Progenitor cell of endocrine pancreas (in vitro differentiated cells): Measurements from ENCODE around the gene TNPO1. TPM values are rescaled to one million over a fixed set of nuclear protein-coding genes. Genes with fewer than 3 reads are reported as not detected.

Experiments
- DNase-seq: peaks from one replicate; pipeline ENCODE4 v3.0.0; 2021; ENCODE audit warnings: low spot score; ENCODE audit not compliant: unreplicated experiment
- H3K27ac Mint-ChIP-seq: 2 replicates; pipeline ENCODE4 v1.8.0; 2021; ENCODE audit warnings: mild to moderate bottlenecking, moderate library complexity, mixed read lengths
- H3K27me3 Mint-ChIP-seq: 2 replicates; pipeline ENCODE4 v1.8.0; 2021; ENCODE audit warnings: mixed read lengths
- H3K36me3 Mint-ChIP-seq: 2 replicates; pipeline ENCODE4 v1.8.0; 2022; ENCODE audit warnings: mixed read lengths; ENCODE audit not compliant: insufficient read depth
- H3K4me1 Mint-ChIP-seq: 2 replicates; pipeline ENCODE4 v1.8.0; 2021; ENCODE audit warnings: low read depth, mixed read lengths
- H3K4me3 Mint-ChIP-seq: 2 replicates; pipeline ENCODE4 v1.8.0; 2021; ENCODE audit warnings: low read depth, mild to moderate bottlenecking, moderate library complexity, mixed read lengths
- H3K9me3 Mint-ChIP-seq: 2 replicates; pipeline ENCODE4 v1.8.0; 2021; ENCODE audit warnings: low read depth, mixed read lengths
- CTCF ChIP-seq: fragments of 200-600 bp; sonication (generic); IDR thresholded peaks from one replicate; pipeline ENCODE4 v1.5.0; 2021; ENCODE audit warnings: antibody characterized with exemption, mild to moderate bottlenecking; ENCODE audit not compliant: unreplicated experiment
- total RNA-seq: library from RNA; stranded (reverse); gene quantifications from 2 replicates; pipeline ENCODE4 v1.2.1, GENCODE V29; 2021

TNPO1 gene
- total RNA-seq, 1 donor from 2014 or later = 149 TPM

- no peaks in the 10 kb centered on the region for H3K27me3 Mint-ChIP-seq
- no peaks in the 10 kb centered on the region for H3K36me3 Mint-ChIP-seq
- H3K9me3 Mint-ChIP-seq = no peaks in the 10 kb centered on the region
- TF ChIP-seq CTCF = no peak
- no peak for DNase-seq
- H3K4me1 Mint-ChIP-seq = peaks cover 25% of the 10 kb centered on the region
- no peak overlapping the region for H3K4me3 Mint-ChIP-seq
- no peak overlapping the region for H3K27ac Mint-ChIP-seq
Measured at GRCh38 chr5:72846483-72846882, 30.0 kb downstream of the TNPO1 start.

GRCh38 chr5:72847439-72847838 is 31.0 kb downstream of the TNPO1 start:
- Mint-ChIP-seq H3K27ac (peak overlapping the region; percentile 99), H3K27me3 (no peaks in the 10 kb centered on the region), H3K36me3 (peaks cover 1% of the 10 kb centered on the region), H3K4me1 (peaks cover 27% of the 10 kb centered on the region), H3K4me3 (peak overlapping the region; percentile 98), H3K9me3 (no peaks in the 10 kb centered on the region)
- no peak for TF ChIP-seq CTCF
- DNase-seq = no peak

- H3K4me1 Mint-ChIP-seq = peaks cover 27% of the 10 kb centered on the region
Measured at GRCh38 chr5:72847989-72848473, 31.6 kb downstream of the TNPO1 start.

GRCh38 chr5:72848474-72849428 is 32.3 kb downstream of the TNPO1 start:
- peaks cover 8% of the 10 kb centered on the region for H3K36me3 Mint-ChIP-seq
- H3K27me3 Mint-ChIP-seq = no peaks in the 10 kb centered on the region

More at GRCh38 chr5:72847989-72848473, 31.6 kb downstream of the TNPO1 start:
- Mint-ChIP-seq H3K9me3 (no peaks in the 10 kb centered on the region), H3K36me3 (peaks cover 3% of the 10 kb centered on the region), H3K27ac (peak overlapping the region; percentile 99), H3K27me3 (no peaks in the 10 kb centered on the region), H3K4me3 (peak overlapping the region; percentile 98)
- DNase-seq = peak; percentile 63
- no peak for TF ChIP-seq CTCF

GRCh38 chr5:72849546-72849945 is 33.1 kb downstream of the TNPO1 start:
- Mint-ChIP-seq H3K27me3 (no peaks in the 10 kb centered on the region), H3K4me1 (peaks cover 27% of the 10 kb centered on the region), H3K4me3 (peak overlapping the region; percentile 94), H3K9me3 (no peaks in the 10 kb centered on the region), H3K36me3 (peaks cover 10% of the 10 kb centered on the region), H3K27ac (peak overlapping the region; percentile 97)
- no peak for DNase-seq
- no peak for TF ChIP-seq CTCF

More at GRCh38 chr5:72848474-72849428, 32.3 kb downstream of the TNPO1 start:
- peak overlapping the region; percentile 99 for H3K27ac Mint-ChIP-seq
- no peak for TF ChIP-seq CTCF
- peaks cover 27% of the 10 kb centered on the region for H3K4me1 Mint-ChIP-seq
- peak; percentile 54 for DNase-seq
- peak overlapping the region; percentile 98 for H3K4me3 Mint-ChIP-seq
- H3K9me3 Mint-ChIP-seq = no peaks in the 10 kb centered on the region
